GM18858 (cell line): ENCODE results near the gene KCTD10.

Experiments used
- ATAC-seq: cut with Tn5 transposase; IDR thresholded peaks from one replicate; pipeline ENCODE4 v1.9.1; 2021; ENCODE audit not compliant: unreplicated experiment

KCTD10 gene

GRCh38 chr12:109477185-109477962 lies at the start of gene KCTD10, which contains the start of gene UBE3B:
Gene KCTD10 (minus strand): TSS chr12:109477300. CDS start chr12:109477262, 38 bp downstream.
Gene UBE3B (plus strand): TSS chr12:109477634. CDS start chr12:109483552, 5,918 bp downstream.
- peak; percentile 75 for ATAC-seq

- ATAC-seq: no peak
Measured at GRCh38 chr12:109525279-109525585, 48.1 kb upstream of the KCTD10 start.

GRCh38 chr12:109524466-109525278 lies 47.6 kb upstream of the KCTD10 start:
- ATAC-seq: no peak

GRCh38 chr12:109523504-109523903 lies 46.4 kb upstream of the KCTD10 start:
- no peak for ATAC-seq

GRCh38 chr12:109523071-109523470 lies 46.0 kb upstream of the KCTD10 start:
- no peak for ATAC-seq

GRCh38 chr12:109521831-109522230 lies 44.7 kb upstream of the KCTD10 start:
- no peak for ATAC-seq

- ATAC-seq: no peak
Measured at GRCh38 chr12:109519787-109520186, 42.7 kb upstream of the KCTD10 start.

- no peak for ATAC-seq
Measured at GRCh38 chr12:109518820-109519665, 41.9 kb upstream of the KCTD10 start.

- ATAC-seq: no peak
Measured at GRCh38 chr12:109517619-109518018, 40.5 kb upstream of the KCTD10 start.

GRCh38 chr12:109513977-109514376 lies 36.9 kb upstream of the KCTD10 start:
- ATAC-seq: no peak

- no peak for ATAC-seq
Measured at GRCh38 chr12:109513051-109513450, 36.0 kb upstream of the KCTD10 start.

GRCh38 chr12:109512608-109513007 lies 35.5 kb upstream of the KCTD10 start:
- ATAC-seq: no peak

GRCh38 chr12:109510196-109510595 lies 33.1 kb upstream of the KCTD10 start:
- ATAC-seq: no peak

- no peak for ATAC-seq
Measured at GRCh38 chr12:109504068-109504467, 27.0 kb upstream of the KCTD10 start.

GRCh38 chr12:109503611-109504010 lies 26.5 kb upstream of the KCTD10 start:
- no peak for ATAC-seq

GRCh38 chr12:109502332-109502731 lies 25.2 kb upstream of the KCTD10 start:
- ATAC-seq: no peak

GRCh38 chr12:109501299-109501698 lies 24.2 kb upstream of the KCTD10 start:
- ATAC-seq: no peak

- ATAC-seq: no peak
Measured at GRCh38 chr12:109500406-109501185, 23.5 kb upstream of the KCTD10 start.

GRCh38 chr12:109497675-109498074 lies 20.6 kb upstream of the KCTD10 start:
- no peak for ATAC-seq

- ATAC-seq: no peak
Measured at GRCh38 chr12:109496306-109496705, 19.2 kb upstream of the KCTD10 start.
